Esophagus squamous epithelium (tissue), 4 donors: ENCODE measurements around the gene ALDH1A2.

Experiments
- CTCF ChIP-seq, 6 experiments: fragments of 450-650 bp in 4 of 6; fragments of 200-600 bp in 2 of 6; sonication (generic) in 2 of 6; IDR thresholded peaks; one replicate each; pipeline ENCODE4 v1.5.1; 2016 to 2019; ENCODE audit warnings: antibody characterized with exemption in 6 of 6, mild to moderate bottlenecking in 4 of 6, moderate library complexity in 4 of 6
- POLR2A ChIP-seq, 4 donors: fragments of 450-650 bp; IDR thresholded peaks; one replicate each; pipeline ENCODE4 v1.6.1; 2017; ENCODE audit warnings: antibody characterized with exemption in 4 of 4, mild to moderate bottlenecking in 4 of 4, moderate library complexity in 3 of 4

GRCh38 chr15:58086491-58086890, 21.0 kb upstream of the ALDH1A2 start:
- TF ChIP-seq POLR2A (IDR thresholded peaks at IDR 0.05) (no peak), CTCF (IDR thresholded peaks at IDR 0.05) (no peak)
